Measurements from ENCODE around the gene EPHA3.

DNA sequence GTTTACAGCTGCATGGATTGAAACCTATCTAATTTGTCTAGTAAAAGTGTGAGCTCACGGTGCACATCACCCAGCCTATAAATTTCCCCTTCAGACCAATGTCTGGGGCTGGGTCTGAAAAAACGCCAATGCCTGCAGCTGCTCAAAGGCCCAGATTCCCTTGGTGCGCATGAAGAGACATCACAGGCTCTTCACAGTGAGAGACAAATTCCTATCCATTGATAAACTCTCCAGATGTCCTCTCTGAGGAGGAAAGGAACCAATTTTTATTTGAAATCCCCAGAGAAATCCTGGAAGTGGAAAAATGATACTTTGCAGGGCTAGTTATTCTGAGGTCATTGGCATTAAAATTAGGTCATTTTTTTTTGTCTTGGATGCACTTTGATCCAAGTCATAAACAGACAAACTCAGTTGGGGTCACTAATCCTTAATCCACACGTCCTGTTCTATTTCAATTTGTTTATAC, 360.5 kb downstream of the EPHA3 start:
- no peak for TF ChIP-seq BHLHE40 (IDR thresholded peaks at IDR 0.05; ENCODE audit: low read depth, low read length)
- TF ChIP-seq, protein P1, sequence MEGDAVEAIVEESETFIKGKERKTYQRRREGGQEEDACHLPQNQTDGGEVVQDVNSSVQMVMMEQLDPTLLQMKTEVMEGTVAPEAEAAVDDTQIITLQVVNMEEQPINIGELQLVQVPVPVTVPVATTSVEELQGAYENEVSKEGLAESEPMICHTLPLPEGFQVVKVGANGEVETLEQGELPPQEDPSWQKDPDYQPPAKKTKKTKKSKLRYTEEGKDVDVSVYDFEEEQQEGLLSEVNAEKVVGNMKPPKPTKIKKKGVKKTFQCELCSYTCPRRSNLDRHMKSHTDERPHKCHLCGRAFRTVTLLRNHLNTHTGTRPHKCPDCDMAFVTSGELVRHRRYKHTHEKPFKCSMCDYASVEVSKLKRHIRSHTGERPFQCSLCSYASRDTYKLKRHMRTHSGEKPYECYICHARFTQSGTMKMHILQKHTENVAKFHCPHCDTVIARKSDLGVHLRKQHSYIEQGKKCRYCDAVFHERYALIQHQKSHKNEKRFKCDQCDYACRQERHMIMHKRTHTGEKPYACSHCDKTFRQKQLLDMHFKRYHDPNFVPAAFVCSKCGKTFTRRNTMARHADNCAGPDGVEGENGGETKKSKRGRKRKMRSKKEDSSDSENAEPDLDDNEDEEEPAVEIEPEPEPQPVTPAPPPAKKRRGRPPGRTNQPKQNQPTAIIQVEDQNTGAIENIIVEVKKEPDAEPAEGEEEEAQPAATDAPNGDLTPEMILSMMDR (conservative IDR thresholded peaks at IDR 0.05; ENCODE audit: low read depth, low read length): no peak
